ENCODE results near the gene QRSL1.

DNA sequence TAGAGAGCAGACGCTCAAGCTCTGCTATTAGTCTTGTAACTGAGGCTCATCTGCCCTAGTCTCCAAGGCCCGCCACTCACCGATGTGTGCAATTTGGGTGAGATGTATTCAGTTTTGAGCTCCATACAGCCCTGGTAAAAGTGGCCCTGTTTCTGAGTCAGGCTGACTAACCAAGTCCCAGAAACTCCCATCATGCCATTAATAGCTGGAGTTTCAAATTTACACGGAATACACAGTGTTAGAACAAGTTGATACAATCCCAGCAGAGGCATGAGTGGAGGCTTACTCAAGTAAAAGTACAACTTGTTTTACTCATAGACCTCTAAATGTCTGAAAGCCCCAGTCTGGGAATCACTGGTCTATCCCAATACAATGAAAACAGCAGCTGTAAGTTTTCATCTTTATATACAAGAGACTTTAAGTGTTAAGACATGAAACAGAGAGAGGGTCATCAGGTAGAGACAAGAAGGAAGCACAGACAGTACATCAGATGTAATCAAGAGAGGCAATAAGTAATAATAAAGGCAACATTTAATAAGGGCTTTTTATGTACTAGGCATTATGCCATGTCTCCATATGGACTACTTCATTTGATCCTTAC lies 42.5 kb upstream of the QRSL1 start:
- TF ChIP-seq, protein P1, sequence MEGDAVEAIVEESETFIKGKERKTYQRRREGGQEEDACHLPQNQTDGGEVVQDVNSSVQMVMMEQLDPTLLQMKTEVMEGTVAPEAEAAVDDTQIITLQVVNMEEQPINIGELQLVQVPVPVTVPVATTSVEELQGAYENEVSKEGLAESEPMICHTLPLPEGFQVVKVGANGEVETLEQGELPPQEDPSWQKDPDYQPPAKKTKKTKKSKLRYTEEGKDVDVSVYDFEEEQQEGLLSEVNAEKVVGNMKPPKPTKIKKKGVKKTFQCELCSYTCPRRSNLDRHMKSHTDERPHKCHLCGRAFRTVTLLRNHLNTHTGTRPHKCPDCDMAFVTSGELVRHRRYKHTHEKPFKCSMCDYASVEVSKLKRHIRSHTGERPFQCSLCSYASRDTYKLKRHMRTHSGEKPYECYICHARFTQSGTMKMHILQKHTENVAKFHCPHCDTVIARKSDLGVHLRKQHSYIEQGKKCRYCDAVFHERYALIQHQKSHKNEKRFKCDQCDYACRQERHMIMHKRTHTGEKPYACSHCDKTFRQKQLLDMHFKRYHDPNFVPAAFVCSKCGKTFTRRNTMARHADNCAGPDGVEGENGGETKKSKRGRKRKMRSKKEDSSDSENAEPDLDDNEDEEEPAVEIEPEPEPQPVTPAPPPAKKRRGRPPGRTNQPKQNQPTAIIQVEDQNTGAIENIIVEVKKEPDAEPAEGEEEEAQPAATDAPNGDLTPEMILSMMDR (conservative IDR thresholded peaks at IDR 0.05 in 1 of 2, IDR thresholded peaks at IDR 0.05 in 1 of 2; ENCODE audit: low read depth in 1 of 2, low read length in 2 of 2) = no peak
- TF ChIP-seq EZH2 (IDR thresholded peaks at IDR 0.05; ENCODE audit: low read length, missing control alignments) = no peak
